Thoracic aorta (tissue), 2 donors: Measurements from ENCODE around the gene CCT2. TPM values are rescaled to one million over a fixed set of nuclear protein-coding genes. Genes with fewer than 3 reads are reported as not detected.

Experiments used
- ATAC-seq: fragments of 150-250 bp; one replicate; pipeline ENCODE4 v1.8.0; 2017; ENCODE audit warnings: low read depth; ENCODE audit not compliant: insufficient number of reproducible peaks, low FRiP score
- DNase-seq: peaks from one replicate; pipeline ENCODE4 v3.0.0-alpha.2; 2020; ENCODE audit warnings: low spot score
- H3K27ac ChIP-seq, 2 donors: fragments of 200-600 bp; sonication (generic); 1 replicate in 1 of 2; 2 replicates in 1 of 2; pipeline ENCODE4 v1.5.1; 2016; ENCODE audit warnings: mild to moderate bottlenecking in 2 of 2, moderate library complexity in 2 of 2
- H3K27me3 ChIP-seq: fragments of 200-600 bp; sonication (generic); replicated peaks from 2 replicates; pipeline ENCODE4 v1.6.0; 2016; ENCODE audit warnings: mild to moderate bottlenecking; ENCODE audit not compliant: insufficient read depth
- H3K36me3 ChIP-seq: fragments of 200-600 bp; sonication (generic); one replicate; pipeline ENCODE4 v1.5.1; 2016
- H3K4me1 ChIP-seq, 2 donors: fragments of 200-600 bp; sonication (generic); 1 replicate in 1 of 2; 2 replicates in 1 of 2; pipeline versions ENCODE4 v1.5.1 to v1.6.0; 2016; ENCODE audit warnings: low read depth in 2 of 2, mild to moderate bottlenecking in 1 of 2; ENCODE audit not compliant: control insufficient read depth in 1 of 2
- H3K4me3 ChIP-seq: fragments of 200-600 bp; sonication (generic); 2 replicates; pipeline ENCODE4 v1.5.1; 2016; ENCODE audit warnings: mild to moderate bottlenecking
- H3K9me3 ChIP-seq: fragments of 200-600 bp; sonication (generic); 2 replicates; pipeline ENCODE4 v1.5.1; 2016
- total RNA-seq, 2 donors: library from RNA; depleted of rRNA; stranded (reverse); fragments of >200 nt; gene quantifications; one replicate each; pipeline versions ENCODE4 v1.1.0 to v1.2.3, GENCODE V29; 2016
- TF ChIP-seq, protein P1 (sequence below): fragments of 200-600 bp; sonication (generic); IDR thresholded peaks from one replicate; pipeline ENCODE4 v1.5.1; 2019; ENCODE audit warnings: antibody characterized with exemption

CCT2 gene
- total RNA-seq, 2 donors from 2014 or later: 82.4 to 89.6 TPM

DNA sequence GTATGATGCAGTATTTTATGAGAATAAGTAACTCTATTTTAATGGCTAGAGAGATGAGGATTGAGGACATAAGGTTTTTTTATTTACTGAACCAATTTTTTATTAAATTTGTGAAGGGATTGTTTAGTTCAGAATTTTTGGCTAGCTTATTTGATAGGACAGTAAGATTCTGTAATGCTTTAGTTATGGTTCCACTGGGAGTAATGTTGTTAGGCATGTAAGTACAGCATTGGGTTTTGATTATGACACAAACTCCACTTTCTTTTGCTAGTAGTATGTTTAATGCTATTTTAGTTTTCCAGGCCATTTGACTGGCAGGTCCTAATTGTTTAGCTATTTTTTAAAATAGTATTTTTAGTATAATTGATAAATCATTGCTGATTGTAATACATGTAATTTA lies 59.3 kb downstream of the CCT2 start:
- H3K4me3 ChIP-seq: no peak overlapping the region
- TF ChIP-seq, protein P1, sequence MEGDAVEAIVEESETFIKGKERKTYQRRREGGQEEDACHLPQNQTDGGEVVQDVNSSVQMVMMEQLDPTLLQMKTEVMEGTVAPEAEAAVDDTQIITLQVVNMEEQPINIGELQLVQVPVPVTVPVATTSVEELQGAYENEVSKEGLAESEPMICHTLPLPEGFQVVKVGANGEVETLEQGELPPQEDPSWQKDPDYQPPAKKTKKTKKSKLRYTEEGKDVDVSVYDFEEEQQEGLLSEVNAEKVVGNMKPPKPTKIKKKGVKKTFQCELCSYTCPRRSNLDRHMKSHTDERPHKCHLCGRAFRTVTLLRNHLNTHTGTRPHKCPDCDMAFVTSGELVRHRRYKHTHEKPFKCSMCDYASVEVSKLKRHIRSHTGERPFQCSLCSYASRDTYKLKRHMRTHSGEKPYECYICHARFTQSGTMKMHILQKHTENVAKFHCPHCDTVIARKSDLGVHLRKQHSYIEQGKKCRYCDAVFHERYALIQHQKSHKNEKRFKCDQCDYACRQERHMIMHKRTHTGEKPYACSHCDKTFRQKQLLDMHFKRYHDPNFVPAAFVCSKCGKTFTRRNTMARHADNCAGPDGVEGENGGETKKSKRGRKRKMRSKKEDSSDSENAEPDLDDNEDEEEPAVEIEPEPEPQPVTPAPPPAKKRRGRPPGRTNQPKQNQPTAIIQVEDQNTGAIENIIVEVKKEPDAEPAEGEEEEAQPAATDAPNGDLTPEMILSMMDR: no peak
- DNase-seq: no peak
- no peaks in the 10 kb centered on the region for H3K9me3 ChIP-seq
- H3K4me1 ChIP-seq: no peaks in the 10 kb centered on the region
- no peak overlapping the region for H3K27ac ChIP-seq
- H3K27me3 ChIP-seq: no peaks in the 10 kb centered on the region
- no peak for ATAC-seq
- H3K36me3 ChIP-seq: no peaks in the 10 kb centered on the region

DNA sequence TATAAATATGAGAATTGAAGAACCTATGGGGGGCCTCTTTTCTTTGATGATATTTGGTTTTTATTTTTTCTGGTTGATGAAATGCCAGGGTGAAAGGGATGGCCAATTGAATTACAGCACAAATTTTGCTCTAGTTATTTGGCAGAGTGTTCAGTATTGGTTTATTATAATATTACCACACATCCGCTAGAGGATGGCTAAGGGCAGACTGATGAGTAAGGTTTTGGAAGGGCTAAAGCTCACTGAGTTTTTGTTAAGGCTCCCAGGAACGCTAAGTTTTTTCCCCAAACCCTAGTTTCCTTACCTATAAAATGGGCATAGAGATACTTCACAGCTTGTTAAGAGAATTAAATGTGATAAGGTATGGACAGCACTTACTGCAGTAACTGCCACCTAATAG lies 59.8 kb downstream of the CCT2 start:
- TF ChIP-seq, protein P1: no peak
- H3K36me3 ChIP-seq: no peaks in the 10 kb centered on the region
- H3K27me3 ChIP-seq: no peaks in the 10 kb centered on the region
- H3K27ac ChIP-seq: no peak overlapping the region
- no peaks in the 10 kb centered on the region for H3K9me3 ChIP-seq
- ATAC-seq (no peak), DNase-seq (no peak)
- no peaks in the 10 kb centered on the region for H3K4me1 ChIP-seq
- no peak overlapping the region for H3K4me3 ChIP-seq

DNA sequence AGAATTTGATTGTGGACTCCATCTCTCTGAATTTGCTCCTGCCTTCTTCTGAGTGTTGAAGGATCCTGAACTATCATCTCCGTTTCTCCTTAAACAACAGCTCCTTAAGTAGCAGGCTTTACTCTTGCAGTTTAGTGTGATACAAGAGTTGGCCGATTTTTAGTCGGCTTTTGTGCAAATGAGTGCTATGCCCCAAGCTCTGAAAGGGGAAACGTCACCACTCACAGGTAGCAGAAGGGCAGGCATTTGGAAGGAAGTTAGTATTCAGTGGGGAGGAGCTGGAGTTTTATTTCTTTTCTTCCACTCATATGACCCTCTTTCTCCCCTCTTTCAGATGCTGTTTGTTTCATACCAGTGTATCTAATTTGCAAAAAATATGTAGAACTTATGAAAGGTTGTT lies 61.9 kb downstream of the CCT2 start:
- H3K4me3 ChIP-seq: no peak overlapping the region
- no peaks in the 10 kb centered on the region for H3K4me1 ChIP-seq
- H3K36me3 ChIP-seq: no peaks in the 10 kb centered on the region
- H3K27ac ChIP-seq: no peak overlapping the region
- DNase-seq (no peak), ATAC-seq (no peak)
- TF ChIP-seq, protein P1: no peak
- H3K27me3 ChIP-seq: no peaks in the 10 kb centered on the region
- H3K9me3 ChIP-seq: no peaks in the 10 kb centered on the region

DNA sequence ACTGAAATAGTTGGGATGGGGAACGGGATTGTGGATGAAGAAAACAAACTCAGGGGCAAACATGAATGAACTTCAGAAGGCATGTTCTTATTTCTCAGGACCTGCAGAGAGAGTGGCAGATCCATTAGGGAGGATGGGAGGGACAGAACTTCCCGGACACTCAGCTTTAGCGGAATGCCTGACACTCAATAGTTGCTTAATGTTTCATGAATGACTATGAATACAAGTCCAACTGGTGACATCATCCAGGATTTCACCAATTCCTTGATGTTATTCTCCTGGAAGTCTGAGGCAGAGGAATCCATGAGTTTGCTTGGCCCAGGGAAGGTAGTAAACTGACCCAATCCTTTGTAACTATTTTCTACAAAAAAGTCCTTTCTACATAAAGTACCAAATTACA lies 63.2 kb downstream of the CCT2 start:
- DNase-seq: no peak
- TF ChIP-seq, protein P1: no peak
- ATAC-seq: no peak
- Histone ChIP-seq H3K36me3 (no peaks in the 10 kb centered on the region), H3K4me1 (no peaks in the 10 kb centered on the region), H3K4me3 (no peak overlapping the region), H3K27ac (no peak overlapping the region), H3K9me3 (no peaks in the 10 kb centered on the region), H3K27me3 (no peaks in the 10 kb centered on the region)

DNA sequence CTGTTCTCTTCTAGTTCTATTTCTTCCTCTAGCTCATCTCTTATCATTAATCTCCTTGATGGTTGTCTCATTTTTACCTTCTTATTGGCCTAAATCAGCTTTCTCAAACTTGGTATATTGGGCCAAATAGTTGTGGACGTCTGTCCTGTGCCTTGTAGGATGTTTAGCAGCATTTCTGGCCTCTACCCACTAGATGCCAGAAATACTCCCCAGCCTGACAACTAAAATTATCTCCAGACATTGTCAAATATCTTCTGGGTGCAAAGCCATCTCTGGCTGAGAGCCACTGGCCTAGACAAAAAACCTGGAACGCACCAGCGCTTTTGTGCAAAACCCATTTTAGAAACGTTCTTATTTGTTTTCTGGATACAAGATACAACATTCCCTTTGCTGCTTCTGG lies 64.3 kb downstream of the CCT2 start:
- Histone ChIP-seq H3K9me3 (no peaks in the 10 kb centered on the region), H3K4me3 (no peak overlapping the region), H3K27ac (no peak overlapping the region), H3K4me1 (no peaks in the 10 kb centered on the region), H3K36me3 (no peaks in the 10 kb centered on the region), H3K27me3 (no peaks in the 10 kb centered on the region)
- TF ChIP-seq, protein P1: no peak
- DNase-seq (no peak), ATAC-seq (no peak)

Other genes with a start within 250 kb of the CCT2 start
- 10 to 100 TPM; 91.2 to 99.9 TPM for gene LYZ, start 237.1 kb upstream of the CCT2 start, total RNA-seq
- gene YEATS4, start 225.7 kb upstream of the CCT2 start, total RNA-seq: 1 to 10 TPM; 5.7 to 9.7 TPM
- gene FRS2, start 115.1 kb upstream of the CCT2 start, total RNA-seq: 10 to 100 TPM; 29.8 to 72.3 TPM
- not detected for gene LRRC10, start 25.4 kb downstream of the CCT2 start, total RNA-seq
- gene BEST3, start 113.8 kb downstream of the CCT2 start, total RNA-seq: not detected
- gene RAB3IP, start 153.4 kb downstream of the CCT2 start, total RNA-seq: 10 to 100 TPM in 1 of 2 donors, 1 to 10 TPM in 1; 8.1 to 22.6 TPM
- gene MYRFL, start 239.8 kb downstream of the CCT2 start, total RNA-seq: not detected